SK-N-SH (cell line): ENCODE results near the gene TSSC4.

Experiments
- CHD2 ChIP-seq: fragments of 150-350 bp; IDR thresholded peaks from 2 replicates; pipeline ENCODE4 v1.6.1; 2018; ENCODE audit warnings: low read length; ENCODE audit not compliant: partially characterized antibody
- ELF1 ChIP-seq: IDR thresholded peaks from 2 replicates; pipeline ENCODE4 v1.4.0; 2012
- EP300 ChIP-seq, 2 experiments: IDR thresholded peaks; 2 replicates each; pipeline versions ENCODE4 v1.4.0 to v1.6.1; 2012; ENCODE audit warnings: borderline replicate concordance in 1 of 2, low read depth in 1 of 2, low read length in 1 of 2
- FOXJ3 ChIP-seq: sonication (generic); formaldehyde crosslinking; IDR thresholded peaks from 2 replicates; pipeline ENCODE4 v1.5.1; 2020; ENCODE audit warnings: mild to moderate bottlenecking, missing genetic modification reagents
- FOXM1 ChIP-seq: IDR thresholded peaks from 2 replicates; pipeline ENCODE4 v1.4.0; 2012; ENCODE audit warnings: low read depth, mild to moderate bottlenecking
- JUND ChIP-seq: IDR thresholded peaks from 2 replicates; pipeline ENCODE4 v1.4.0; 2012
- MXI1 ChIP-seq: IDR thresholded peaks from 2 replicates; pipeline ENCODE4 v1.6.1; 2012; ENCODE audit warnings: mild to moderate bottlenecking, low read depth, low read length, improper control_type of control experiment
- NRF1 ChIP-seq: IDR thresholded peaks from 2 replicates; pipeline ENCODE4 v1.6.1; 2012; ENCODE audit warnings: low read depth, mild to moderate bottlenecking, low read length
- POLR2AphosphoS5 ChIP-seq: IDR thresholded peaks from 2 replicates; pipeline ENCODE4 v1.6.1; 2012; ENCODE audit warnings: low read depth, low read length
- TEAD4 ChIP-seq: IDR thresholded peaks from 2 replicates; pipeline ENCODE4 v1.4.0; 2012; ENCODE audit warnings: mild to moderate bottlenecking, borderline replicate concordance; ENCODE audit not compliant: insufficient read depth
- TF ChIP-seq, protein P1 (sequence below): fragments of 200-600 bp; sonication (generic); IDR thresholded peaks from 2 replicates; pipeline ENCODE4 v1.6.1; 2017; ENCODE audit warnings: antibody characterized with exemption, mild to moderate bottlenecking, moderate library complexity
- TF ChIP-seq, protein P2 (sequence below): IDR thresholded peaks from 2 replicates; pipeline ENCODE4 v1.4.0; 2012; ENCODE audit warnings: low read depth
- TF ChIP-seq, protein P3 (sequence below): IDR thresholded peaks from 2 replicates; pipeline ENCODE4 v1.6.1; 2012; ENCODE audit warnings: mild to moderate bottlenecking, low read depth, low read length, moderate library complexity

DNA sequence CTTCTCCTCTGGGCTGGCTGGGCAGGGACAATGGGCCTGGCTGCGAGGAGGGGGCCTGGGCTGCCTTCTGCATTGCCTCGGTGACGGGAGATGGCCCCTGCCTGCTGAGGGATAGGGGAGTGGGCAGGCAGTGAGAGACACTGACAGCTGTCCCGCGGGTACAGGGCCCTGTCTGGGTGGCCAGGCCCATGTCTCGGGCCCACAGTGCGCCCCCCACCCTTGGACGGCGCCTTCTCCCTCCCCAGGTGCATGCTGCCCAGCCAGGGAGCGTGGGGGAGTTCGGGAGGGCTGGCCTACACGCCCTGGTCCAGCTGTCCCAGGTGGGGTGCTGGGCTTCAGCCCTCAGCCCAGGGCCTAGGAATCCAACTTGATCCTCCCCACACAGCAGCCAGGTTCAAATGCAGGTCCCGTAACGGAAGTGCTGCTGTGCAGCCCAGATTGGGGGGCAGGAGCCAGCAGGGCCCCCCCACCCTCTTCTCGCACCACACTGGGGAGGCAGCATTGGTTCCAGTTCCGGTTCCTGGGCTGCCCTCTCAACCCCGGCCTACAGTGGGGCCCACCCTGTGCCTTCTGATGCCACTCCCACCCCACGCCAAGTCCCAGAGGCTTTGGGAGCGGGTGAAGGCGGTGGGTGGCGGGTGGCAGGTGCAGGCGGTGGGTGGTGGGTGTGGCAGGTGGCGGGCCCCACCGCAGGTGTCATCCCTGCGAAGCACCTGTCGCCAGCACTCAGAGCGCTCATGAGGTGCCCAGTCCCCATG, 7.3 kb upstream of the TSSC4 start:
- TF ChIP-seq, protein P1, sequence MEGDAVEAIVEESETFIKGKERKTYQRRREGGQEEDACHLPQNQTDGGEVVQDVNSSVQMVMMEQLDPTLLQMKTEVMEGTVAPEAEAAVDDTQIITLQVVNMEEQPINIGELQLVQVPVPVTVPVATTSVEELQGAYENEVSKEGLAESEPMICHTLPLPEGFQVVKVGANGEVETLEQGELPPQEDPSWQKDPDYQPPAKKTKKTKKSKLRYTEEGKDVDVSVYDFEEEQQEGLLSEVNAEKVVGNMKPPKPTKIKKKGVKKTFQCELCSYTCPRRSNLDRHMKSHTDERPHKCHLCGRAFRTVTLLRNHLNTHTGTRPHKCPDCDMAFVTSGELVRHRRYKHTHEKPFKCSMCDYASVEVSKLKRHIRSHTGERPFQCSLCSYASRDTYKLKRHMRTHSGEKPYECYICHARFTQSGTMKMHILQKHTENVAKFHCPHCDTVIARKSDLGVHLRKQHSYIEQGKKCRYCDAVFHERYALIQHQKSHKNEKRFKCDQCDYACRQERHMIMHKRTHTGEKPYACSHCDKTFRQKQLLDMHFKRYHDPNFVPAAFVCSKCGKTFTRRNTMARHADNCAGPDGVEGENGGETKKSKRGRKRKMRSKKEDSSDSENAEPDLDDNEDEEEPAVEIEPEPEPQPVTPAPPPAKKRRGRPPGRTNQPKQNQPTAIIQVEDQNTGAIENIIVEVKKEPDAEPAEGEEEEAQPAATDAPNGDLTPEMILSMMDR = no peak
- no peak for TF ChIP-seq NRF1
- TF ChIP-seq FOXJ3 (CRISPR knock-in tag) = no peak
- TF ChIP-seq, protein P2, sequence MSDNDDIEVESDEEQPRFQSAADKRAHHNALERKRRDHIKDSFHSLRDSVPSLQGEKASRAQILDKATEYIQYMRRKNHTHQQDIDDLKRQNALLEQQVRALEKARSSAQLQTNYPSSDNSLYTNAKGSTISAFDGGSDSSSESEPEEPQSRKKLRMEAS = no peak
- no peak for TF ChIP-seq POLR2AphosphoS5
- no peak for TF ChIP-seq JUND
- no peak for TF ChIP-seq CHD2
- no peak for TF ChIP-seq MXI1
- no peak for TF ChIP-seq ELF1
- TF ChIP-seq, protein P3, sequence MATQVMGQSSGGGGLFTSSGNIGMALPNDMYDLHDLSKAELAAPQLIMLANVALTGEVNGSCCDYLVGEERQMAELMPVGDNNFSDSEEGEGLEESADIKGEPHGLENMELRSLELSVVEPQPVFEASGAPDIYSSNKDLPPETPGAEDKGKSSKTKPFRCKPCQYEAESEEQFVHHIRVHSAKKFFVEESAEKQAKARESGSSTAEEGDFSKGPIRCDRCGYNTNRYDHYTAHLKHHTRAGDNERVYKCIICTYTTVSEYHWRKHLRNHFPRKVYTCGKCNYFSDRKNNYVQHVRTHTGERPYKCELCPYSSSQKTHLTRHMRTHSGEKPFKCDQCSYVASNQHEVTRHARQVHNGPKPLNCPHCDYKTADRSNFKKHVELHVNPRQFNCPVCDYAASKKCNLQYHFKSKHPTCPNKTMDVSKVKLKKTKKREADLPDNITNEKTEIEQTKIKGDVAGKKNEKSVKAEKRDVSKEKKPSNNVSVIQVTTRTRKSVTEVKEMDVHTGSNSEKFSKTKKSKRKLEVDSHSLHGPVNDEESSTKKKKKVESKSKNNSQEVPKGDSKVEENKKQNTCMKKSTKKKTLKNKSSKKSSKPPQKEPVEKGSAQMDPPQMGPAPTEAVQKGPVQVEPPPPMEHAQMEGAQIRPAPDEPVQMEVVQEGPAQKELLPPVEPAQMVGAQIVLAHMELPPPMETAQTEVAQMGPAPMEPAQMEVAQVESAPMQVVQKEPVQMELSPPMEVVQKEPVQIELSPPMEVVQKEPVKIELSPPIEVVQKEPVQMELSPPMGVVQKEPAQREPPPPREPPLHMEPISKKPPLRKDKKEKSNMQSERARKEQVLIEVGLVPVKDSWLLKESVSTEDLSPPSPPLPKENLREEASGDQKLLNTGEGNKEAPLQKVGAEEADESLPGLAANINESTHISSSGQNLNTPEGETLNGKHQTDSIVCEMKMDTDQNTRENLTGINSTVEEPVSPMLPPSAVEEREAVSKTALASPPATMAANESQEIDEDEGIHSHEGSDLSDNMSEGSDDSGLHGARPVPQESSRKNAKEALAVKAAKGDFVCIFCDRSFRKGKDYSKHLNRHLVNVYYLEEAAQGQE = no peak
- TF ChIP-seq FOXM1 = no peak
- TF ChIP-seq TEAD4 = no peak
- no peak for TF ChIP-seq EP300 (IDR thresholded peaks at IDR 0.05; ENCODE audit: borderline replicate concordance in 1 of 2, low read depth in 1 of 2, low read length in 1 of 2)
